ENCODE data around the gene CALB2.

Gene CALB2

GRCh38 chr16:71369494-71369893, 11.0 kb downstream of the CALB2 start:
- Histone ChIP-seq H3K9me3 (ENCODE audit: control insufficient read depth, low read length) (no peaks in the 10 kb centered on the region), H3K4me2 (ENCODE audit: low read length) (no peak overlapping the region), H3K36me3 (ENCODE audit: control insufficient read depth, insufficient read depth, low read length) (no peaks in the 10 kb centered on the region), H3K27ac (no peak overlapping the region), H3K79me2 (no peaks in the 10 kb centered on the region), H3K4me3 (ENCODE audit: low read depth, low read length) (no peak overlapping the region), H2AFZ (no peak overlapping the region), H3K4me1 (no peaks in the 10 kb centered on the region), H3K27me3 (ENCODE audit: control insufficient read depth, insufficient read depth, low read length) (no peaks in the 10 kb centered on the region), H3K9ac (no peak overlapping the region)
- TF ChIP-seq CTCF (IDR thresholded peaks at IDR 0.05), result no peak

- H3K79me2 ChIP-seq, result no peaks in the 10 kb centered on the region
- H3K9ac ChIP-seq, result no peak overlapping the region
- TF ChIP-seq CTCF (IDR thresholded peaks at IDR 0.05), result no peak
- H3K4me1 ChIP-seq, result no peaks in the 10 kb centered on the region
- H3K9me3 ChIP-seq (ENCODE audit: control insufficient read depth, low read length), result no peaks in the 10 kb centered on the region
- H3K27me3 ChIP-seq (ENCODE audit: control insufficient read depth, insufficient read depth, low read length), result no peaks in the 10 kb centered on the region
- H3K36me3 ChIP-seq (ENCODE audit: control insufficient read depth, insufficient read depth, low read length), result no peaks in the 10 kb centered on the region
- H3K27ac ChIP-seq, result no peak overlapping the region
- no peak overlapping the region for H3K4me3 ChIP-seq (ENCODE audit: low read depth, low read length)
- H2AFZ ChIP-seq, result no peak overlapping the region
- no peak overlapping the region for H3K4me2 ChIP-seq (ENCODE audit: low read length)
Measured at GRCh38 chr16:71371237-71371636, 12.7 kb downstream of the CALB2 start.

GRCh38 chr16:71373073-71373472, 14.6 kb downstream of the CALB2 start:
- H3K4me2 ChIP-seq (ENCODE audit: low read length), result no peak overlapping the region
- no peak overlapping the region for H3K4me3 ChIP-seq (ENCODE audit: low read depth, low read length)
- no peaks in the 10 kb centered on the region for H3K79me2 ChIP-seq
- no peaks in the 10 kb centered on the region for H3K36me3 ChIP-seq (ENCODE audit: control insufficient read depth, insufficient read depth, low read length)
- TF ChIP-seq CTCF (IDR thresholded peaks at IDR 0.05), result no peak
- H3K27ac ChIP-seq, result no peak overlapping the region
- H2AFZ ChIP-seq, result no peak overlapping the region
- H3K27me3 ChIP-seq (ENCODE audit: control insufficient read depth, insufficient read depth, low read length), result no peaks in the 10 kb centered on the region
- H3K4me1 ChIP-seq, result no peaks in the 10 kb centered on the region
- no peaks in the 10 kb centered on the region for H3K9me3 ChIP-seq (ENCODE audit: control insufficient read depth, low read length)
- no peak overlapping the region for H3K9ac ChIP-seq

- no peaks in the 10 kb centered on the region for H3K4me1 ChIP-seq
- H2AFZ ChIP-seq, result no peak overlapping the region
- no peak overlapping the region for H3K27ac ChIP-seq
- H3K36me3 ChIP-seq (ENCODE audit: control insufficient read depth, insufficient read depth, low read length), result no peaks in the 10 kb centered on the region
- H3K4me2 ChIP-seq (ENCODE audit: low read length), result no peak overlapping the region
- no peaks in the 10 kb centered on the region for H3K9me3 ChIP-seq (ENCODE audit: control insufficient read depth, low read length)
- H3K27me3 ChIP-seq (ENCODE audit: control insufficient read depth, insufficient read depth, low read length), result no peaks in the 10 kb centered on the region
- no peaks in the 10 kb centered on the region for H3K79me2 ChIP-seq
- no peak overlapping the region for H3K9ac ChIP-seq
- H3K4me3 ChIP-seq (ENCODE audit: low read depth, low read length), result no peak overlapping the region
- no peak for TF ChIP-seq CTCF (IDR thresholded peaks at IDR 0.05)
Measured at GRCh38 chr16:71376465-71377157, 18.1 kb downstream of the CALB2 start.

GRCh38 chr16:71379711-71380110, 21.2 kb downstream of the CALB2 start:
- no peaks in the 10 kb centered on the region for H3K4me1 ChIP-seq
- H2AFZ ChIP-seq, result no peak overlapping the region
- TF ChIP-seq CTCF (IDR thresholded peaks at IDR 0.05), result no peak
- H3K4me2 ChIP-seq (ENCODE audit: low read length), result no peak overlapping the region
- no peaks in the 10 kb centered on the region for H3K27me3 ChIP-seq (ENCODE audit: control insufficient read depth, insufficient read depth, low read length)
- H3K4me3 ChIP-seq (ENCODE audit: low read depth, low read length), result no peak overlapping the region
- no peak overlapping the region for H3K9ac ChIP-seq
- H3K79me2 ChIP-seq, result no peaks in the 10 kb centered on the region
- no peak overlapping the region for H3K27ac ChIP-seq
- peaks cover 2% of the 10 kb centered on the region for H3K36me3 ChIP-seq (ENCODE audit: control insufficient read depth, insufficient read depth, low read length)
- H3K9me3 ChIP-seq (ENCODE audit: control insufficient read depth, low read length), result no peaks in the 10 kb centered on the region
